Muscle layer of colon (tissue), 2 donors: ENCODE results near the gene CHST5.

ENCODE experiments used
- H3K27ac ChIP-seq: one replicate; pipeline ENCODE4 v1.7.0; 2013; ENCODE audit warnings: low read depth, mild to moderate bottlenecking, low read length, moderate library complexity
- H3K27me3 ChIP-seq, 2 donors: one replicate each; pipeline ENCODE4 v1.7.0; 2013; ENCODE audit warnings: low read length in 2 of 2, mild to moderate bottlenecking in 2 of 2; ENCODE audit not compliant: insufficient read depth in 2 of 2, control insufficient read depth in 1 of 2
- H3K36me3 ChIP-seq: one replicate; pipeline ENCODE4 v1.7.0; 2013; ENCODE audit warnings: mild to moderate bottlenecking, low read length; ENCODE audit not compliant: insufficient read depth
- H3K4me1 ChIP-seq: one replicate; pipeline ENCODE4 v1.7.0; 2013; ENCODE audit warnings: mild to moderate bottlenecking, low read length; ENCODE audit not compliant: insufficient read depth
- H3K4me3 ChIP-seq, 2 donors: one replicate each; pipeline ENCODE4 v1.7.0; 2013; ENCODE audit warnings: low read length in 2 of 2, low read depth in 1 of 2, mild to moderate bottlenecking in 1 of 2, moderate library complexity in 1 of 2
- H3K9ac ChIP-seq: one replicate; pipeline ENCODE4 v1.7.0; 2013; ENCODE audit warnings: low read length
- H3K9me3 ChIP-seq: one replicate; pipeline ENCODE4 v1.7.0; 2013; ENCODE audit warnings: mild to moderate bottlenecking, low read length
- donor health status: abdominal sarcoma.
- donor health status: Adenocarcinoma of cecum.

Gene CHST5

DNA sequence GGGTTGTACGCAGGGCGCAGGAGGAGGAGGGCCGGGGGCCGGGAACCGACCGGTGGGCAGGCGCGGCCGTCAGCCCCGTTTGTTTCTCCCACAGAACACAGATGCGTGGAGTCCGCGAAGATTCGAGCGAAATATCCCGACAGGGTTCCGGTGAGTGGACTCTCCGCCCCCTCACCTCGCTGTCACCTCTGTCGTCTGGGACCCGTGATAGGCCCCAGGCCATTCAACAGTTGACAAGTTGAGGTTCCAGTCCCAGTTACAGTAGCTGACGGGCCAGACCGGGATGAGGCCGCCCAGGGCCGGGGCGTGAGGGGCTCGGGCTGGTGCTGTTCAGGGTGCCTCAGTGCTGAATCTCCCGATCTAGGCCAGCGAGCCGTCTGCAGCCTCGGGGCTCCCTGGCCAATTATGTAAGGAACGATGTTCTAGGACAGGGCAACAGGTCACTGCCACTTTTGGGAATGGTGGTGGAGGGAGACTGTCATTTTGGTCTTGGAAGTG lies 30.9 kb upstream of the CHST5 start:
- H3K9ac ChIP-seq, result peak overlapping the region; percentile 88
- H3K4me1 ChIP-seq, result peaks cover 31% of the 10 kb centered on the region
- peak overlapping the region; percentile 79 for H3K27ac ChIP-seq

DNA sequence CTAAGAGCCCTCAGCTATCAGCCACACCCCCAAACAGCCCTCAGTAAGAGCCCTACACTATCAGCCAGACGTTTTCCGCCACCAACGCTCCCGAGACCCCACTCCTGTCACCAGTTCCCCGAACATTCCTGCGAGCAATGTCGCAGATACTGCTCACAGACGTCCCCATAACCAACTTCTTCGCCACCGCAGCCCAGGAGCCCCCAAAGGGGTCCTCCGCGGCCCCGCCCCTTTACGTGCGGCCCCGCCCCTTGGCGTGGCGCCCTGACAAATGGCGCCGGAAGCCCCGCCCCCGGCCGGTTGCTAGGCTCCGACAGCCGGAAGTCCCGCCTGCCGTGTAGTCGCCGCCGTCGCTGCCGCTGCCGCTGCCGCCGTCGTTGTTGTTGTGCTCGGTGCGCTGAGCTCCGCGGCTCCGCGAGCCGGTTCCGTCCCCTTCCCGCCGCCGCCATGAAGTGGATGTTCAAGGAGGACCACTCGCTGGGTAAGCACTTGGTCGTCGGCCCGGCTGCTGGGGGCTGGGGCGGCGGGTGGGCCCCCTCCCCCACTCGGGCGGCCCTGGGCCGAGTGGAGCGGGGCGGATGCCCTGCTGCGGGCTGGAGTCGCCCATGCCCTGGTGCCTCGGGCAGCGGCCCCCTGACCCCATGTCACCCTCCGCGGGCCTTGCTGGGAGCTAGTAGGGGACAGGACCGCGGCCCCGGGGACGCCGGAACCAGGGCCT lies 30.3 kb upstream of the CHST5 start, which contains the start of gene GABARAPL2:
Gene GABARAPL2 (plus strand): TSS at position 340 of the 718 bp plus-strand sequence. CDS start 108 bp downstream, at position 448.
- Histone ChIP-seq H3K4me1 (peaks cover 31% of the 10 kb centered on the region), H3K9me3 (no peaks in the 10 kb centered on the region), H3K27me3 (no peaks in the 10 kb centered on the region), H3K36me3 (peaks cover 32% of the 10 kb centered on the region), H3K27ac (peak within 1 kb of the TSS; percentile 79), H3K4me3 (peak within 1 kb of the TSS; percentile 97 to 99), H3K9ac (peak within 1 kb of the TSS; percentile 88)

More for the DNA sequence above, 30.9 kb upstream of the CHST5 start:
- Histone ChIP-seq H3K36me3 (peaks cover 34% of the 10 kb centered on the region), H3K4me3 (peak overlapping the region; percentile 97 to 99), H3K27me3 (no peaks in the 10 kb centered on the region), H3K9me3 (no peaks in the 10 kb centered on the region)

DNA sequence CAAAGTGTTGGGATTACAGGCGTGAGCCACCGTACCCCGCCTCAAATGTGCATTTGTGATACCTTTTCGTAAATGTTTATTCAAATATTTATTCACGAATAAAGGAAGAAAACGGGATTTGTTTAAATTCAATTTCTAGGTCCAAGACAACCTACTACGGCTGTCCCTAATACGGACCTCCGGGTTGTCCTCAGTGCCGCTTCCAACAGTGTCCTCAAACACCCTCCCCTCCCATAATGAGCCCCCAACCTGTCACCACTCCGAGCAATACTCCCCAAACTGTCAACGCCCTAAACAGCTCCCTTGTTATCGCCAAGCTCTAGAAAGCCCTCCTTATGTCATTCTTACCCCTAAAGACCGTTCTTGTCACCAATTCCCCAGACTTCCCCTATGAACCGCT lies 29.7 kb upstream of the CHST5 start:
- no peaks in the 10 kb centered on the region for H3K9me3 ChIP-seq
- peak overlapping the region; percentile 97 to 99 for H3K4me3 ChIP-seq
- H3K27ac ChIP-seq, result peak overlapping the region; percentile 79
- H3K36me3 ChIP-seq, result peaks cover 28% of the 10 kb centered on the region
- no peaks in the 10 kb centered on the region for H3K27me3 ChIP-seq
- H3K4me1 ChIP-seq, result peaks cover 31% of the 10 kb centered on the region
- H3K9ac ChIP-seq, result peak overlapping the region; percentile 29

DNA sequence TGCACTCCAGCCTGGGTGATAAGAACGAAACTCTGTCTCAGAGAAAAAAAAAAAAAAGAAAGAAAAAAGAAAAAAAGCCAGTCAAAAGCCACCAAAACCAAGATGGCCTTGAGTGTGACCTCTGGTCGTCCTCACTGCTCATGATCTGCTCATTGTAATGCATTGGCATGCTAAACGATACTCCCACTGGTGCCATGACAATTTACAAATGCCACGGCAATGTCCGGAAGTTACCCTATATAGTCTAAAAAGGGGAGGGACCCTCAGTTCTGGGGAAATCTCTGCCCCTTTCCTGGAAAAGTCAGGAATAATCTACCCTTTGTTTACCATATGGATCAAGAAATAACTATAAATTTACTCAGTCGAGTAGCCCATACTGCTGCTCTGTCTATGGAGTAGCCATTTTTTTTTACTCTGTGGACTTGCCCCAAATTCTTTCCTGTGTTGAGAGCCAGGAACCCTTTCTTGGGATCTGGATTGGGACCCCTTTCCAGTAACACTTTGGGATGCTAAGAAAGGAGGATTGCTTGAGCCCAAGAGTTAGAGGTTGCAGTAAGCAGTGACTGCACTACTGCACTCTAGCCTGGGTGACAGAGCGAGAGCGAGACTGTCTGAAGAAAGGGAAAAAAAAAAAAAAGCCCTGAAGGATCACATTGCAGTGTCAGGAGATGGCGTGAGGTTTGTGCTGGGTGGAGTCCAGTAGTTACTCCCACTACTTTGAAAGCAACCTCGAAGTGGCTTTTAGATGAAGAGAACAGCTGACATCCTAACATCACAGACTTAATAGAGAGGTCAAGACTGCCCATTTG lies 23.9 kb upstream of the CHST5 start:
- Histone ChIP-seq H3K4me1 (peaks cover 5% of the 10 kb centered on the region), H3K4me3 (no peak overlapping the region), H3K9ac (no peak overlapping the region), H3K27ac (no peak overlapping the region), H3K27me3 (no peaks in the 10 kb centered on the region), H3K36me3 (no peaks in the 10 kb centered on the region), H3K9me3 (no peaks in the 10 kb centered on the region)

DNA sequence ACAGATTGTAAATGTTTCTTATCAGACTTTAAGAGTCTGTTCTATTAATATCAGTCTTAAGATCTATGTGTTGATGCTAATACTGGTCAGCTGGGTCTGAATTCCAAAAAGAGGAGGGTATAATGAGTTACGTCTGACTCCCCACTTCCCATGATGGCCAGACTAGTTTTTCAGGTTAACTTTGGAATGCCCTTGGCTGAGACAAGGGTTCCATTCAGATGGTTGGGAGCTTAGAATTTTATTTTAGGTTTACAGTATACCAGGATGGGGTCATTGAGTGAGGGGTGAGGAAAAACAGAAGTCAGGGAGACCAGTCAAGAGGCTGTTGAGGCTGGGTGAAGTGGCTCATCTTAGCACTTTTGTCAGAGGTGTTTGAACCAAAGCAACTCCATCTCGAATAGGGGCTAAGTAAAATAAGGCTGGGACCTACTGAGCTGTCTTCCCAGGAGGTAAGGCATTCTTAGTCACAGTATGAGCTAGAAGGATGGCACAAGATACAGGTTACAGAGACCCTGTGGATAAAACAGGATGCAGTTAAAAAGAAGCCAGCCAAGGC lies 23.0 kb upstream of the CHST5 start:
- Histone ChIP-seq H3K36me3 (no peaks in the 10 kb centered on the region), H3K9me3 (no peaks in the 10 kb centered on the region), H3K9ac (no peak overlapping the region), H3K4me1 (peaks cover 9% of the 10 kb centered on the region), H3K27me3 (no peaks in the 10 kb centered on the region), H3K4me3 (no peak overlapping the region), H3K27ac (no peak overlapping the region)

DNA sequence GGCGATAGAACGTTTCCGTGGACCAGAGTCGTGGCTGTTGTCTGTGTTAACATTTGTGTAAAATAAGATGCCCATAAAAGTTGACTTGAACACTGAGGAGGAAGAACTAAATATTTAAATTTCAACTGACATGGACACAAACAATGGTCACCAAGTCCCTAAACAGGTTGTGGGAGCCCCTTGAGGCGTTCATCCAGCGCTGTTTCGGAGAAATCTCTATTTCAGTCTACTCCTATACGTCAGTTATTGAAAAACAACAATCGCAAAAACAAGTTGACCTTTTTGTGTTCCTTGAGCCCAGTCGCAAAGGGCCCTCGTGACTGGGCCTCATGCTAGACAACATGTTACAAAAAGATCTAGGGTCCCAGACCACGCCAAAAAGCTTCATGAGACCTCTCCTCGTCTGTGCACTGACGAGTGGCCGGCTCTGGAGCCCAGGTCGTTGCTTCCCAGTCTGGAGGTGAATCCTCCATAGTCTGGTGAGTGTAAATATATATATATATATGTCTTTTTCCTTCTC lies 20.6 kb upstream of the CHST5 start:
- no peaks in the 10 kb centered on the region for H3K27me3 ChIP-seq
- H3K36me3 ChIP-seq, result no peaks in the 10 kb centered on the region
- peak overlapping the region; percentile 90 for H3K27ac ChIP-seq
- peak overlapping the region; percentile 11 for H3K9ac ChIP-seq
- H3K9me3 ChIP-seq, result no peaks in the 10 kb centered on the region
- H3K4me1 ChIP-seq, result peaks cover 9% of the 10 kb centered on the region
- H3K4me3 ChIP-seq, result peak overlapping the region in 1 of 2 donors; percentile 81

DNA sequence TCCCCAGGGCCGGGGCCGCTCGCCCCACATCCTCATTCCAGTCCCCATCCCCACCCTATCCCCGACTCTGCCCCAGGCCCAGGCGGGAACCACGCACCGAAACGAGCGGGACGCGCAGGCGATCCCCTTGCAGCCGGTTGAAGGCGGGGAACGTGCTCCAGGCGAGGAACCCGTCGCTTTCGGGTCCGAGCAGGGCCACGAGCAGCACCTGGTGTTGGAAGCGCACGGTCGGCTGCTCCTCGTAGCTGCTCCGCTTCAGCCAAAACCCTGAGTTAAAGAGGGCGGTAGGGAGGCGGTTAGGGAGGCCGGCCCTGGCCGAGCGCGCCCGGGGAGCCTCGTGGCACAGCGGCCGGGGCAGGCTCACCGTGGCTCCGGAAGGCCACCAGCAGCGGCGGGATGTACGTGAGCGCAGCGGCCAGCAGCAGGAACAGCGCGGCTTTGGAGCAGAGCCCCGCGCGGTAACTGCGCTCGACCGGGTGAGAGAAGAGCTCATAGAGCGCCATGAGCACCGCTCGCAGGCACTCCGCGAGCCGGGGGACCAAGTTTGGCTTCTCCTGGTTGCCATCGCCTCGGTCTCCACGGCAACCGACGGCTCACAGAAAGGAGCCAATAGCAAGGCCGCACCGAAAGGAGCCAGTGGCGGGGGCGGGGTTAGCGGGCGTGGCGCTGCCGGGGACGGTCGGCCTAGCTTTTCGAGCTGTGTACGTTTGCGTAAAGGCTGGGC lies 20.0 kb upstream of the CHST5 start, which contains the start of gene TMEM231:
Gene TMEM231 (minus strand): TSS at position 546 of the 724 bp plus-strand sequence. CDS start 43 bp downstream, at position 503.
- Histone ChIP-seq H3K27ac (peak within 1 kb of the TSS; percentile 90), H3K9me3 (no peaks in the 10 kb centered on the region), H3K27me3 (no peaks in the 10 kb centered on the region), H3K4me3 (peak within 1 kb of the TSS; percentile 81), H3K9ac (peak within 1 kb of the TSS; percentile 11), H3K4me1 (peaks cover 9% of the 10 kb centered on the region), H3K36me3 (no peaks in the 10 kb centered on the region)

DNA sequence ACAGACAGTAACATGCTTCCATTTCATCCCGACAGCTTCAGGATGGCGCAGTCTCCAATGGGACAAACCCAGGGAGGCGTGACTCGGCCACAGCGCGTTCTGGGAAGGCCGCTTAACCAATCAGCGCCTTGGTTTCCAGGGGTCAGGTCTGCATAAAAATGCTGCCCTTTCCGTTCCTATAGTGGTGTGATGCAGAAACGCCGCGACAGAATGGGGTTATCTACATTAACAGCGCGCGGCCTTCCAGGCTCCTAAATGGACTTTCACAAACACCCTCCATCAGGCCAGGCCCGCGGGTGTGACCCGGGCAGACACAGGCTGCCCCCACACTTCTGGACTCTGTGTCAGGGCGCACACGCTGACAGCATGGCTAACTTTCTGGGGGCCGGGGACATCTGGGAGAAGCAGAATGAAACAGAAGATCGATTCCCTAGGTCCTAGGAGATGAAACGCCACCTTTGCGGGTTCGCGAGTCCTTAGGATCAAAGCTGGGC lies 19.4 kb upstream of the CHST5 start:
- no peaks in the 10 kb centered on the region for H3K27me3 ChIP-seq
- H3K4me3 ChIP-seq, result peak overlapping the region; percentile 81
- peak overlapping the region; percentile 11 for H3K9ac ChIP-seq
- H3K27ac ChIP-seq, result peak overlapping the region; percentile 90
- peaks cover 9% of the 10 kb centered on the region for H3K4me1 ChIP-seq
- no peaks in the 10 kb centered on the region for H3K36me3 ChIP-seq
- H3K9me3 ChIP-seq, result no peaks in the 10 kb centered on the region

DNA sequence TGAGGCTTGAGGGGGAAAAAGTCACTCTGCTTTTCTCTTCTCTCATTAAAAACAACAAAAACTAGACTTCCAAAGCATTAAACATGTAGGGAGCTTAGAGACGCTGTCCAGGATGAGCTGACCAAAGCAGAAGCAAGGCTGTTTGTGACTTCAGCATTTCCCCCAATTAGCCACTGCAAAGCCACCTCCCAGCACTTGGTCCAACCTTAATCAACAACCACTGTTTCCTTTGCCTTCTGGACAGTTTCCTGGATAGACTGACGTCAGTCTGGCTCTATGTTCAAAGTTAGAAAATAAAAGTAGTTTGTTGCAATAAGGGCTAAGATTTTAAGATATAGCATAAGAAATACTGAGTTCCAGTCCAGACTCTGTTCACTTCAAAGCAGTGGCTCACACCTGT lies 17.0 kb upstream of the CHST5 start:
- no peaks in the 10 kb centered on the region for H3K27me3 ChIP-seq
- no peak overlapping the region for H3K27ac ChIP-seq
- no peaks in the 10 kb centered on the region for H3K9me3 ChIP-seq
- no peak overlapping the region for H3K4me3 ChIP-seq
- peaks cover 9% of the 10 kb centered on the region for H3K4me1 ChIP-seq
- no peak overlapping the region for H3K9ac ChIP-seq
- H3K36me3 ChIP-seq, result no peaks in the 10 kb centered on the region

DNA sequence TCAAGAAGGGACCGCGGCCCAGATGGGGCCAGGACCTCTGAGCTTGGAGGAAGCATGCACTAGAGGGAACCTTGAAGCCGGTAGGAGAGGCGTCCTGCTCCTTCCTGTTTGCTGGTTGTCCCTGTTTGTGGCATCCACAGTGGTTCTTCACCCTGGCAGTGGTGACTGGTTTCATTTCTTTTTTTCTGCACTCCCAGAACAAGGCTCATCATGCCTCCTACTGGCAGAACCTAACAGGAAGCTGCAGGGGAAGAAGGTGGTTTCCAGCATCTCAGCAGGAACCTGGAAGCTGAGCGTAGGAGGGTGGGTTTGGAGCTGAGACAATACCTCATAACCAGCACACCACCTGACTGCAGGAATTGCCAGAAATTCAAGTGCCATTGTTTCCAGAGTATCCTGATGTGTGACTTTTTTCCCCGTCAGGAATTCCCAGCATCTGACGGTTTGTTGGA lies 14.3 kb upstream of the CHST5 start:
- Histone ChIP-seq H3K27me3 (no peaks in the 10 kb centered on the region), H3K36me3 (no peaks in the 10 kb centered on the region), H3K4me3 (no peak overlapping the region), H3K9me3 (no peaks in the 10 kb centered on the region), H3K9ac (no peak overlapping the region), H3K27ac (no peak overlapping the region), H3K4me1 (peaks cover 6% of the 10 kb centered on the region)
